SK-N-SH treated with all-trans-retinoic acid at 6 μM for 48 hours (cell line): Measurements from ENCODE around the gene FAM174B.

Experiments
- ATAC-seq: fragments of 200-7000 bp; cut with Tn5 transposase; 3 replicates; pipeline ENCODE4 v1.9.1; 2020; ENCODE audit warnings: mild to moderate bottlenecking, moderate library complexity
- ARNTL ChIP-seq: fragments of 450-650 bp; formaldehyde crosslinking; IDR thresholded peaks from 2 replicates; pipeline ENCODE4 v1.5.0; 2020; ENCODE audit warnings: low read depth, mild to moderate bottlenecking, moderate library complexity, borderline replicate concordance
- BACH2 ChIP-seq: fragments of 250-450 bp; sonication (Bioruptor Pico); IDR thresholded peaks from 2 replicates; pipeline ENCODE4 v1.9.0; 2021; ENCODE audit warnings: mild to moderate bottlenecking, borderline replicate concordance
- CSDC2 ChIP-seq: fragments of 250-450 bp; sonication (Bioruptor Pico); IDR thresholded peaks from 2 replicates; pipeline ENCODE4 v1.5.0; 2020; ENCODE audit warnings: mild to moderate bottlenecking, moderate library complexity
- ESRRG ChIP-seq: fragments of 250-450 bp; sonication (Bioruptor Pico); IDR thresholded peaks from 2 replicates; pipeline ENCODE4 v1.6.1; 2021; ENCODE audit warnings: mild to moderate bottlenecking
- GLIS3 ChIP-seq: fragments of 250-450 bp; sonication (Bioruptor Pico); IDR thresholded peaks from 2 replicates; pipeline ENCODE4 v1.5.0; 2020; ENCODE audit warnings: mild to moderate bottlenecking, moderate library complexity
- ISL1 ChIP-seq: fragments of 250-450 bp; sonication (Bioruptor Pico); IDR thresholded peaks from 2 replicates; pipeline ENCODE4 v2.1.2; 2022; ENCODE audit warnings: mild to moderate bottlenecking, moderate library complexity
- OSR1 ChIP-seq: fragments of 250-450 bp; sonication (Bioruptor Pico); IDR thresholded peaks from 2 replicates; pipeline ENCODE4 v1.8.0; 2022; ENCODE audit warnings: moderate library complexity, mild to moderate bottlenecking, inconsistent platforms
- PPARA ChIP-seq: fragments of 250-450 bp; sonication (Bioruptor Pico); IDR thresholded peaks from 2 replicates; pipeline ENCODE4 v1.5.0; 2020; ENCODE audit warnings: mild to moderate bottlenecking, borderline replicate concordance
- RARB ChIP-seq: fragments of 250-450 bp; sonication (Bioruptor Pico); IDR thresholded peaks from 2 replicates; pipeline ENCODE4 v1.8.0; 2021; ENCODE audit warnings: mild to moderate bottlenecking, moderate library complexity
- SNAI2 ChIP-seq: fragments of 250-450 bp; sonication (Bioruptor Pico); IDR thresholded peaks from 2 replicates; pipeline ENCODE4 v1.5.0; 2020; ENCODE audit warnings: mild to moderate bottlenecking, moderate library complexity
- TCF4 ChIP-seq: fragments of 250-450 bp; sonication (Bioruptor Pico); IDR thresholded peaks from 2 replicates; pipeline ENCODE4 v1.8.0; 2021; ENCODE audit warnings: mild to moderate bottlenecking, moderate library complexity, borderline replicate concordance
- TOX ChIP-seq: fragments of 250-450 bp; sonication (Bioruptor Pico); IDR thresholded peaks from 2 replicates; pipeline ENCODE4 v1.8.0; 2021; ENCODE audit warnings: mild to moderate bottlenecking, moderate library complexity, borderline replicate concordance
- ZC3H10 ChIP-seq: fragments of 250-450 bp; sonication (Bioruptor Pico); IDR thresholded peaks from 2 replicates; pipeline ENCODE4 v1.5.1; 2021; ENCODE audit warnings: mild to moderate bottlenecking, moderate library complexity
- ZFP3 ChIP-seq: fragments of 250-450 bp; sonication (Bioruptor Pico); IDR thresholded peaks from 2 replicates; pipeline ENCODE4 v1.5.0; 2020; ENCODE audit warnings: mild to moderate bottlenecking, moderate library complexity
- ZNF565 ChIP-seq: fragments of 450-650 bp; formaldehyde crosslinking; conservative IDR thresholded peaks from 2 replicates; pipeline ENCODE4 v1.5.0; 2020; ENCODE audit warnings: low read depth, mild to moderate bottlenecking, moderate library complexity
- ZNF70 ChIP-seq: fragments of 450-650 bp; formaldehyde crosslinking; IDR thresholded peaks from 2 replicates; pipeline ENCODE4 v1.5.0; 2020; ENCODE audit warnings: mild to moderate bottlenecking, moderate library complexity
- ZNF8 ChIP-seq: fragments of 450-650 bp; formaldehyde crosslinking; IDR thresholded peaks from 2 replicates; pipeline ENCODE4 v1.5.0; 2020; ENCODE audit warnings: mild to moderate bottlenecking, moderate library complexity
- TF ChIP-seq, protein P1 (sequence below): fragments of 250-450 bp; sonication (Bioruptor Pico); IDR thresholded peaks from 2 replicates; pipeline ENCODE4 v1.8.0; 2020; ENCODE audit warnings: mild to moderate bottlenecking, moderate library complexity, borderline replicate concordance
- TF ChIP-seq, protein P2 (sequence below): fragments of 250-450 bp; sonication (Bioruptor Pico); IDR thresholded peaks from 2 replicates; pipeline ENCODE4 v1.5.1; 2020; ENCODE audit warnings: low read depth, mild to moderate bottlenecking, moderate library complexity
- TF ChIP-seq, protein P3 (sequence below): fragments of 250-450 bp; sonication (Bioruptor Pico); IDR thresholded peaks from 2 replicates; pipeline ENCODE4 v1.8.0; 2021; ENCODE audit warnings: low read depth, mild to moderate bottlenecking, moderate library complexity, borderline replicate concordance
- TF ChIP-seq, protein P4 (sequence below): fragments of 250-450 bp; sonication (Bioruptor Pico); IDR thresholded peaks from 2 replicates; pipeline ENCODE4 v1.5.0; 2020; ENCODE audit warnings: mild to moderate bottlenecking, moderate library complexity
- TF ChIP-seq, protein P5 (sequence below): fragments of 250-450 bp; sonication (Bioruptor Pico); IDR thresholded peaks from 2 replicates; pipeline ENCODE4 v1.5.1; 2021; ENCODE audit warnings: mild to moderate bottlenecking, moderate library complexity

The FAM174B gene

GRCh38 chr15:92629975-92630626 lies 25.5 kb downstream of the FAM174B start:
- TF ChIP-seq ZNF8 (CRISPR knock-in tag), result no peak
- no peak for TF ChIP-seq PPARA (CRISPR knock-in tag)
- no peak for TF ChIP-seq ZNF70 (CRISPR knock-in tag)
- no peak for TF ChIP-seq ISL1 (CRISPR knock-in tag)
- no peak for TF ChIP-seq ZC3H10
- TF ChIP-seq ESRRG (CRISPR knock-in tag), result no peak
- TF ChIP-seq, protein P1, sequence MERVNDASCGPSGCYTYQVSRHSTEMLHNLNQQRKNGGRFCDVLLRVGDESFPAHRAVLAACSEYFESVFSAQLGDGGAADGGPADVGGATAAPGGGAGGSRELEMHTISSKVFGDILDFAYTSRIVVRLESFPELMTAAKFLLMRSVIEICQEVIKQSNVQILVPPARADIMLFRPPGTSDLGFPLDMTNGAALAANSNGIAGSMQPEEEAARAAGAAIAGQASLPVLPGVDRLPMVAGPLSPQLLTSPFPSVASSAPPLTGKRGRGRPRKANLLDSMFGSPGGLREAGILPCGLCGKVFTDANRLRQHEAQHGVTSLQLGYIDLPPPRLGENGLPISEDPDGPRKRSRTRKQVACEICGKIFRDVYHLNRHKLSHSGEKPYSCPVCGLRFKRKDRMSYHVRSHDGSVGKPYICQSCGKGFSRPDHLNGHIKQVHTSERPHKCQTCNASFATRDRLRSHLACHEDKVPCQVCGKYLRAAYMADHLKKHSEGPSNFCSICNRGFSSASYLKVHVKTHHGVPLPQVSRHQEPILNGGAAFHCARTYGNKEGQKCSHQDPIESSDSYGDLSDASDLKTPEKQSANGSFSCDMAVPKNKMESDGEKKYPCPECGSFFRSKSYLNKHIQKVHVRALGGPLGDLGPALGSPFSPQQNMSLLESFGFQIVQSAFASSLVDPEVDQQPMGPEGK (CRISPR knock-in tag), result no peak
- TF ChIP-seq OSR1, result no peak
- no peak for TF ChIP-seq BACH2 (CRISPR knock-in tag)
- TF ChIP-seq RARB (CRISPR knock-in tag), result no peak
- TF ChIP-seq ARNTL (CRISPR knock-in tag), result no peak
- TF ChIP-seq, protein P2, sequence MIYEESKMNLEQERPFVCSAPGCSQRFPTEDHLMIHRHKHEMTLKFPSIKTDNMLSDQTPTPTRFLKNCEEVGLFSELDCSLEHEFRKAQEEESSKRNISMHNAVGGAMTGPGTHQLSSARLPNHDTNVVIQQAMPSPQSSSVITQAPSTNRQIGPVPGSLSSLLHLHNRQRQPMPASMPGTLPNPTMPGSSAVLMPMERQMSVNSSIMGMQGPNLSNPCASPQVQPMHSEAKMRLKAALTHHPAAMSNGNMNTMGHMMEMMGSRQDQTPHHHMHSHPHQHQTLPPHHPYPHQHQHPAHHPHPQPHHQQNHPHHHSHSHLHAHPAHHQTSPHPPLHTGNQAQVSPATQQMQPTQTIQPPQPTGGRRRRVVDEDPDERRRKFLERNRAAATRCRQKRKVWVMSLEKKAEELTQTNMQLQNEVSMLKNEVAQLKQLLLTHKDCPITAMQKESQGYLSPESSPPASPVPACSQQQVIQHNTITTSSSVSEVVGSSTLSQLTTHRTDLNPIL (CRISPR knock-in tag), result no peak
- TF ChIP-seq GLIS3 (CRISPR knock-in tag), result no peak
- ATAC-seq, result no peak

DNA sequence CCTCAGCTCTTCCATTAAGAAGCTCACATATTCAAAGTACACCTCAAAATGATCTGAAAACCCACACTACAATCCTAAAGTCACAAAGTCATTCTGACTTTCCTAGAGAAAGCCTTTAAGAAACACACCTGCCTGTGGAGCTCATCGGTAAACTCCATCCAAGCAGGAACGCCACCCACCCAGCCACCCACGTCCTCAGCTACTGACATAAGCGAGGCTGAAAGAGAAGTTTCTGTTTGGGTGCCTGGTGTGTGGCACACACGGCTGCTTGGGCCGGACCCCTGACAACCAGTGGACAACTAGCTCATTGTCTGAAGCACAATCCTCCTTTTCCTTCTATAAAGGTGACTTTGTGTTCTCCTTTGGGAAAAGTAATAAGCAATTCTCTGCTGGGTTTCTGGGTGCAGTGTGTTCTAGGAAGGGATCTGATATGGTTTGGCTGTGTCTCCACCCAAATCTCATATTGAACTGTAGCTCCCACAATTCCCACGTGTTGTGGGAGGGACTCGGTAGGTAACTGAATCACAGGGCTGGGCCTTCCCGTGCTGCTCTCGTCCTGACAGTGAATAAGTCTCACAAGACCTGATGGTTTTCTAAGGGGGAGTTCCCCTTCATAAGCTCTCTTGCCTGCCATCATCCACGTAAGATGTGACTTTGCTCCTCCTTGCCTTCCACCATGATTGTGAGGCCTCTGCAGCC lies 26.1 kb downstream of the FAM174B start:
- no peak for TF ChIP-seq ESRRG (CRISPR knock-in tag)
- TF ChIP-seq, all 23 proteins: peak for 0
- no peak for ATAC-seq

DNA sequence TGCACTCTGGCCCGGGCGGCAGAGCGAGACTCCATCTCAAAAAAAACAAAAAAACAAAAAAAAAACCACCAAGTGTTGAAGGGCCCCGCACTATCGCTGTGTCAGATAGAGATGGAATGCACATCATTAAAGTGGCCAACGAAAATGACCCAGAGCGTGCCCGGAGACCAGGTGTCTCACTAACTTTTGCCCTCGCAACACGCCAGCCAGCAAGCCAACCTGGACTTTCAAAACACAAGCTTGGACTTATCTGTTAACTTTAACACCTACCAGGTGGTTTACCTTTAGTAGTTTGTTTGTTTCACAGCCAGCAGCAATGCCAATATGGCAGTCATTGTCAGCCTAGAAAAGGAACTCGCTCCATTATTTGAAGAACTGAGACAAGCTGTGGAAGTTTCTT lies 28.6 kb downstream of the FAM174B start:
- TF ChIP-seq, protein P3, sequence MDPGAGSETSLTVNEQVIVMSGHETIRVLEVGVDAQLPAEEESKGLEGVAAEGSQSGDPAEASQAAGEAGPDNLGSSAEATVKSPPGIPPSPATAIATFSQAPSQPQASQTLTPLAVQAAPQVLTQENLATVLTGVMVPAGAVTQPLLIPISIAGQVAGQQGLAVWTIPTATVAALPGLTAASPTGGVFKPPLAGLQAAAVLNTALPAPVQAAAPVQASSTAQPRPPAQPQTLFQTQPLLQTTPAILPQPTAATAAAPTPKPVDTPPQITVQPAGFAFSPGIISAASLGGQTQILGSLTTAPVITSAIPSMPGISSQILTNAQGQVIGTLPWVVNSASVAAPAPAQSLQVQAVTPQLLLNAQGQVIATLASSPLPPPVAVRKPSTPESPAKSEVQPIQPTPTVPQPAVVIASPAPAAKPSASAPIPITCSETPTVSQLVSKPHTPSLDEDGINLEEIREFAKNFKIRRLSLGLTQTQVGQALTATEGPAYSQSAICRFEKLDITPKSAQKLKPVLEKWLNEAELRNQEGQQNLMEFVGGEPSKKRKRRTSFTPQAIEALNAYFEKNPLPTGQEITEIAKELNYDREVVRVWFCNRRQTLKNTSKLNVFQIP, result no peak
- TF ChIP-seq ZFP3 (no peak), ZNF70 (CRISPR knock-in tag) (no peak), ESRRG (CRISPR knock-in tag) (no peak), SNAI2 (no peak), TCF4 (CRISPR knock-in tag) (no peak), TOX (CRISPR knock-in tag) (no peak), ZC3H10 (no peak), ZNF565 (no peak), RARB (CRISPR knock-in tag) (no peak), GLIS3 (CRISPR knock-in tag) (no peak), ZNF8 (CRISPR knock-in tag) (no peak), CSDC2 (CRISPR knock-in tag) (no peak)
- TF ChIP-seq, protein P1 (CRISPR knock-in tag), result no peak
- TF ChIP-seq, protein P4, sequence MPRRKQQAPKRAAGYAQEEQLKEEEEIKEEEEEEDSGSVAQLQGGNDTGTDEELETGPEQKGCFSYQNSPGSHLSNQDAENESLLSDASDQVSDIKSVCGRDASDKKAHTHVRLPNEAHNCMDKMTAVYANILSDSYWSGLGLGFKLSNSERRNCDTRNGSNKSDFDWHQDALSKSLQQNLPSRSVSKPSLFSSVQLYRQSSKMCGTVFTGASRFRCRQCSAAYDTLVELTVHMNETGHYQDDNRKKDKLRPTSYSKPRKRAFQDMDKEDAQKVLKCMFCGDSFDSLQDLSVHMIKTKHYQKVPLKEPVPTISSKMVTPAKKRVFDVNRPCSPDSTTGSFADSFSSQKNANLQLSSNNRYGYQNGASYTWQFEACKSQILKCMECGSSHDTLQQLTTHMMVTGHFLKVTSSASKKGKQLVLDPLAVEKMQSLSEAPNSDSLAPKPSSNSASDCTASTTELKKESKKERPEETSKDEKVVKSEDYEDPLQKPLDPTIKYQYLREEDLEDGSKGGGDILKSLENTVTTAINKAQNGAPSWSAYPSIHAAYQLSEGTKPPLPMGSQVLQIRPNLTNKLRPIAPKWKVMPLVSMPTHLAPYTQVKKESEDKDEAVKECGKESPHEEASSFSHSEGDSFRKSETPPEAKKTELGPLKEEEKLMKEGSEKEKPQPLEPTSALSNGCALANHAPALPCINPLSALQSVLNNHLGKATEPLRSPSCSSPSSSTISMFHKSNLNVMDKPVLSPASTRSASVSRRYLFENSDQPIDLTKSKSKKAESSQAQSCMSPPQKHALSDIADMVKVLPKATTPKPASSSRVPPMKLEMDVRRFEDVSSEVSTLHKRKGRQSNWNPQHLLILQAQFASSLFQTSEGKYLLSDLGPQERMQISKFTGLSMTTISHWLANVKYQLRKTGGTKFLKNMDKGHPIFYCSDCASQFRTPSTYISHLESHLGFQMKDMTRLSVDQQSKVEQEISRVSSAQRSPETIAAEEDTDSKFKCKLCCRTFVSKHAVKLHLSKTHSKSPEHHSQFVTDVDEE (CRISPR knock-in tag), result no peak
- TF ChIP-seq, protein P5, sequence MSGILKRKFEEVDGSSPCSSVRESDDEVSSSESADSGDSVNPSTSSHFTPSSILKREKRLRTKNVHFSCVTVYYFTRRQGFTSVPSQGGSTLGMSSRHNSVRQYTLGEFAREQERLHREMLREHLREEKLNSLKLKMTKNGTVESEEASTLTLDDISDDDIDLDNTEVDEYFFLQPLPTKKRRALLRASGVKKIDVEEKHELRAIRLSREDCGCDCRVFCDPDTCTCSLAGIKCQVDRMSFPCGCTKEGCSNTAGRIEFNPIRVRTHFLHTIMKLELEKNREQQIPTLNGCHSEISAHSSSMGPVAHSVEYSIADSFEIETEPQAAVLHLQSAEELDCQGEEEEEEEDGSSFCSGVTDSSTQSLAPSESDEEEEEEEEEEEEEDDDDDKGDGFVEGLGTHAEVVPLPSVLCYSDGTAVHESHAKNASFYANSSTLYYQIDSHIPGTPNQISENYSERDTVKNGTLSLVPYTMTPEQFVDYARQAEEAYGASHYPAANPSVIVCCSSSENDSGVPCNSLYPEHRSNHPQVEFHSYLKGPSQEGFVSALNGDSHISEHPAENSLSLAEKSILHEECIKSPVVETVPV (CRISPR knock-in tag), result no peak
- TF ChIP-seq, protein P2 (CRISPR knock-in tag), result no peak
- no peak for ATAC-seq
